ACC112 (cell line): ENCODE measurements around the gene POLE3.

Experiments
- H2AFZ ChIP-seq: fragments of 200-600 bp; sonication (generic); one replicate; pipeline ENCODE4 v1.6.0; 2017; ENCODE audit warnings: antibody characterized with exemption, low read length; ENCODE audit not compliant: unreplicated experiment
- H3K27ac ChIP-seq: fragments of 200-600 bp; sonication (generic); 2 replicates; pipeline ENCODE4 v1.5.1; 2014; ENCODE audit warnings: low read depth, mild to moderate bottlenecking, antibody characterized with exemption, low read length, moderate library complexity
- H3K27me3 ChIP-seq: fragments of 200-600 bp; sonication (generic); 2 replicates; pipeline ENCODE4 v1.6.1; 2014; ENCODE audit warnings: mild to moderate bottlenecking, antibody characterized with exemption, low read length, moderate library complexity, mixed read lengths; ENCODE audit not compliant: insufficient read depth
- H3K36me3 ChIP-seq: fragments of 200-600 bp; sonication (generic); 2 replicates; pipeline ENCODE4 v1.6.1; 2016; ENCODE audit warnings: mild to moderate bottlenecking, antibody characterized with exemption, low read length, moderate library complexity, mixed read lengths; ENCODE audit not compliant: insufficient read depth
- H3K4me1 ChIP-seq: fragments of 200-600 bp; sonication (generic); one replicate; pipeline ENCODE4 v1.6.1; 2016; ENCODE audit warnings: low read length, mixed read lengths; ENCODE audit not compliant: insufficient read depth, unreplicated experiment, control insufficient read depth
- H3K4me3 ChIP-seq: fragments of 200-600 bp; sonication (generic); 2 replicates; pipeline ENCODE4 v1.5.1; 2014; ENCODE audit warnings: mild to moderate bottlenecking, low read depth, low read length
- H3K79me2 ChIP-seq: fragments of 200-600 bp; sonication (generic); one replicate; pipeline ENCODE4 v1.6.0; 2016; ENCODE audit warnings: low read length; ENCODE audit not compliant: control insufficient read depth, unreplicated experiment, insufficient read depth

POLE3 gene

GRCh38 chr9:113403646-113404045 lies 6.8 kb downstream of the POLE3 start:
- Histone ChIP-seq H3K4me3 (no peak overlapping the region), H3K27me3 (no peaks in the 10 kb centered on the region), H3K36me3 (peaks cover 10% of the 10 kb centered on the region), H3K79me2 (peaks cover 20% of the 10 kb centered on the region), H3K27ac (no peak overlapping the region), H2AFZ (no peak overlapping the region), H3K4me1 (peaks cover 10% of the 10 kb centered on the region)

GRCh38 chr9:113401027-113401792 lies 9.3 kb downstream of the POLE3 start, which contains the start of gene ALAD:
ALAD (minus strand) TSS chr9:113401284; CDS start chr9:113393559, 7,725 bp downstream.
- Histone ChIP-seq H3K27me3 (no peaks in the 10 kb centered on the region), H3K36me3 (no peaks in the 10 kb centered on the region), H3K4me3 (peak within 1 kb of the TSS; percentile 82), H3K79me2 (peaks cover 4% of the 10 kb centered on the region), H3K4me1 (peaks cover 15% of the 10 kb centered on the region), H3K27ac (no peak within 1 kb of the TSS), H2AFZ (peak within 1 kb of the TSS; percentile 93)

GRCh38 chr9:113399646-113400200 lies 10.8 kb downstream of the POLE3 start:
- no peak overlapping the region for H3K27ac ChIP-seq
- H3K36me3 ChIP-seq, result no peaks in the 10 kb centered on the region
- H3K4me3 ChIP-seq, result no peak overlapping the region; the same call in 1 of the 2 replicates
- no peak overlapping the region for H2AFZ ChIP-seq
- H3K27me3 ChIP-seq, result no peaks in the 10 kb centered on the region
- H3K4me1 ChIP-seq, result peaks cover 15% of the 10 kb centered on the region
- peaks cover 4% of the 10 kb centered on the region for H3K79me2 ChIP-seq

- Histone ChIP-seq H3K36me3 (no peaks in the 10 kb centered on the region), H2AFZ (no peak overlapping the region), H3K79me2 (peaks cover 4% of the 10 kb centered on the region), H3K27ac (no peak overlapping the region), H3K27me3 (no peaks in the 10 kb centered on the region), H3K4me1 (peaks cover 15% of the 10 kb centered on the region), H3K4me3 (no peak overlapping the region)
Observed at GRCh38 chr9:113398796-113399195, 11.7 kb downstream of the POLE3 start.

GRCh38 chr9:113397203-113397631 lies 13.3 kb downstream of the POLE3 start:
- Histone ChIP-seq H3K27ac (no peak overlapping the region), H3K4me1 (peaks cover 15% of the 10 kb centered on the region), H3K27me3 (no peaks in the 10 kb centered on the region), H3K36me3 (0 out of 2 replicates have a peak, but pooled peaks cover 2% of the 10 kb centered on the region), H3K4me3 (no peak overlapping the region), H2AFZ (no peak overlapping the region), H3K79me2 (peaks cover 4% of the 10 kb centered on the region)

GRCh38 chr9:113395000-113395861 lies 15.2 kb downstream of the POLE3 start:
- Histone ChIP-seq H3K27ac (no peak overlapping the region), H3K79me2 (peaks cover 3% of the 10 kb centered on the region), H3K4me1 (peaks cover 15% of the 10 kb centered on the region), H3K4me3 (no peak overlapping the region), H3K36me3 (0 out of 2 replicates have a peak, but pooled peaks cover 2% of the 10 kb centered on the region), H3K27me3 (no peaks in the 10 kb centered on the region), H2AFZ (no peak overlapping the region)

- H2AFZ ChIP-seq, result no peak overlapping the region
- no peaks in the 10 kb centered on the region for H3K27me3 ChIP-seq
- no peaks in the 10 kb centered on the region for H3K79me2 ChIP-seq
- 0 out of 2 replicates have a peak, but pooled peaks cover 2% of the 10 kb centered on the region for H3K36me3 ChIP-seq
- H3K4me1 ChIP-seq, result peaks cover 7% of the 10 kb centered on the region
- no peak overlapping the region for H3K4me3 ChIP-seq
- H3K27ac ChIP-seq, result no peak overlapping the region
Observed at GRCh38 chr9:113393281-113393680, 17.2 kb downstream of the POLE3 start.

- no peak overlapping the region for H3K27ac ChIP-seq
- no peaks in the 10 kb centered on the region for H3K27me3 ChIP-seq
- no peak overlapping the region for H2AFZ ChIP-seq
- H3K4me3 ChIP-seq, result no peak overlapping the region
- H3K79me2 ChIP-seq, result no peaks in the 10 kb centered on the region
- H3K36me3 ChIP-seq, result 0 out of 2 replicates have a peak, but pooled peaks cover 2% of the 10 kb centered on the region
- H3K4me1 ChIP-seq, result no peaks in the 10 kb centered on the region
Observed at GRCh38 chr9:113391917-113392316, 18.6 kb downstream of the POLE3 start.

- Histone ChIP-seq H3K79me2 (no peaks in the 10 kb centered on the region), H3K36me3 (0 out of 2 replicates have a peak, but pooled peaks cover 2% of the 10 kb centered on the region), H3K4me1 (no peaks in the 10 kb centered on the region), H3K27me3 (no peaks in the 10 kb centered on the region), H2AFZ (no peak overlapping the region), H3K4me3 (no peak overlapping the region), H3K27ac (no peak overlapping the region)
Observed at GRCh38 chr9:113390192-113390960, 20.1 kb downstream of the POLE3 start.

- H3K79me2 ChIP-seq, result no peaks in the 10 kb centered on the region
- 0 out of 2 replicates have a peak, but pooled peaks cover 2% of the 10 kb centered on the region for H3K36me3 ChIP-seq
- no peaks in the 10 kb centered on the region for H3K4me1 ChIP-seq
- no peak overlapping the region for H3K27ac ChIP-seq
- no peak overlapping the region for H2AFZ ChIP-seq
- no peak overlapping the region for H3K4me3 ChIP-seq
- H3K27me3 ChIP-seq, result no peaks in the 10 kb centered on the region
Observed at GRCh38 chr9:113389451-113389850, 21.0 kb downstream of the POLE3 start.
